Activated CD8-positive, alpha-beta memory T cell treated with anti-CD3 and anti-CD28 coated beads for 48 hours (primary cell): Measurements from ENCODE around the gene DCDC2.
"Not testable (repeated sequence)": the region's sequence is repeated elsewhere in the genome, so short reads cannot be mapped to it uniquely, and the experiment has no call there.

Source experiments
- DNase-seq, 3 experiments: peaks; one replicate each; pipeline ENCODE4 v3.0.0-alpha.2; 2020; ENCODE audit warnings: low read depth in 2 of 3, low spot score in 2 of 3

DCDC2 gene

DNA sequence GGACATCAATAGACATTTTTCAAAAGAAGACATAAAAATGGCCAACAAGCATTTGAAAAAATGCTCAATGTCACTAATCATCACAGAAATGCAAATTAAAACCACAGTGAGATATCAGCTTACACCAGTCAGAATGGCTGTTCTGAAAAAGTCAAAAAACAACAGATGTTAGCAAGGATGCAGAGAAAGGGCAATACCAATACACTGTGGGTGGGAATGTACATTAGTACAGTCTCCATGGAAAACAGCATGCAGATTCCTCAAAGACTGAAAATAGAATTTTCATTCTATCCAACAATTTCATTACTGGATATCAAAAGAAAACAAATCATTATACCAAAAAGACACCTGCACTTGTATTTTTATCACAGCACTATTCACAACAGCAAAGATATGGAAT is 85.3 kb downstream of the DCDC2 start:
- no peak for DNase-seq

DNA sequence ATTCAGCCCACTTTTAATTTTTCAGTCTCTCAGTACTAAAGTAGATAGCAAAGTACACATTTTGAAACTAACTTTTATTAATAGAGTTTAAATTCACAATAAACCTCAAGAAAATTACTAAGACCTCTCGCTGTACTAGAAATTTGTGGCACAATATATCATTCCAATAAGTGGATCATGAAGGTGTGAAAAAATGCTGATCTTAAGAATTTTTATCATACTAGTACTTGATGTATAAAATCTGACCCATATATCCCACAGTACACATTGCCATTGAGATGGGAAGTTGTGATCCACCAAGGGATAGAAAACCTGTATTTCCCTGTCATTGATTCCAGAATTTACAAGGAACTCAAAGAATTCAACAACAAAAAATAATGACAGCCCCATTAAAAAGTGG is 85.7 kb downstream of the DCDC2 start:
- no peak for DNase-seq

DNA sequence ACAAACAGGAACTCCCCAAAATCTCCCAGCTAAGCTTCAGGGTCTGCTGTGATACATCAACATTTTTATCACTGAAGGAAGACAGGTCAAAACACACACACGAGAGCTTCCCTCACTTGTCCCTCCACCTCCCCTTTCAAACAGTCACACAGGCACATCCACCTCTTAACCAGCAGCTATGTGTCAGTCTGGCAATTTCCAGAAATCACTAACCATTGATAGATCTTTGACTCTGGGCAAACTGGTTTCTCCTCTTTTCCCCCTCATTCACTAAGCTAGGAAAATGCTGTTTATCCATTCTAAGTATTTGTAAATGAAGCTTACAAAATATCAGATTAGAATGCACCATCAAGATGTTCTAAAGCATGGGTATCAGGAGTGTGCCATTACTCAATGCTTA is 87.8 kb downstream of the DCDC2 start:
- no peak for DNase-seq

DNA sequence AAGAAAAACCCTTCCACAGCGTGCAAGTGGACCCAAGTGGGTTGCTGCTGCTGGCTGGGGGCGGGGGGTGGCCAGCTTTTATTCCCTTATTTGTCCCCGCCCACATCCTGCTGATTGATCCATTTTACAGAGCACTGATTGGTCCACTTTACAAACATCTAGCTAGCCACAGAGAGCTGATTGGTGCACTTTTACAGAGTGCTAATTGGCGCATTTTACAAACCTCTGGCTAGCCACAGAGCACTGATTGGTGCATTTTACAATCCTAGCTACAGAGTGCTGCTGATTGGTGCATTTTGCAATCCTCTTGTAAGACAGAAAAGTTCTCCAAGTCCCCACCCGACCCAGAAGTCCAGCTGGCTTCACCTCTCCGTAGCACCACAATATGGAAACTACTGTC is 99.6 kb downstream of the DCDC2 start:
- DNase-seq: not testable (repeated sequence)

DNA sequence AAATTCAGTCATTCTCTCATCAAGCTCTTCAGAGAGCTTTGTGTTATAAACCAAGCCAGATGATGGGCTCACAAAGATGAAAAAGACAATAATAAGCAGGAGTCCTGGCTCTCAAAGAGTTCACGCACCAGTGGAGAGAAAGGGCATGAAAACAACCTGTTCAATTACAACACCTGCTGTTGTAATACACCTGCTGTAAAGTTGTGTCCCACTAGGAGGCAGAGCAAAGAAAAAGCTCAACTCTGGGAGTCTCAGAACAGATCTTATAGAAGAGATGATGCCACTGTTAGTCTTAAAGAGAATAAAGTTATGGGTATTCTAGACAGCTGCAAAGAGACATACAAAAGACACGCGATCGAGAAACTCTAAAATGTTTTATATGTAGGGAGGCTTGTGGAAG is 100.6 kb downstream of the DCDC2 start:
- no peak for DNase-seq

DNA sequence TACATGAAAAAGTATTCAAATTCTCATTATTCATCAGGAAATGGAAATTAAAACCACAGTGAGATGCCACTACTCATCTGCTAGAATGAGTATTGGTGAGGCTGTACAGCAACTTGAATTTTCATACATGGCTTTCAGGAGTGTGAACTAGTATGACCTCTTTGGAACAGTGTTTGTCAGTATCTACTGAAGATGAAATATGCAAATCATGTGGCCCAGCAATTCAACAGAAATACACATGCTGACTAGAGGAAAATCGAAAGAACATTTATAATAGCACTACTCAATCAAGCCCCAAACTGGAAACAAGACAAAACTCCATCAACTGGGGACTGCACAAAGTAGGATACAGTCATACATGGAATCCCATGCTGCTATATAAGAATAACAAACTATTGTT is 102.2 kb downstream of the DCDC2 start:
- no peak for DNase-seq

DNA sequence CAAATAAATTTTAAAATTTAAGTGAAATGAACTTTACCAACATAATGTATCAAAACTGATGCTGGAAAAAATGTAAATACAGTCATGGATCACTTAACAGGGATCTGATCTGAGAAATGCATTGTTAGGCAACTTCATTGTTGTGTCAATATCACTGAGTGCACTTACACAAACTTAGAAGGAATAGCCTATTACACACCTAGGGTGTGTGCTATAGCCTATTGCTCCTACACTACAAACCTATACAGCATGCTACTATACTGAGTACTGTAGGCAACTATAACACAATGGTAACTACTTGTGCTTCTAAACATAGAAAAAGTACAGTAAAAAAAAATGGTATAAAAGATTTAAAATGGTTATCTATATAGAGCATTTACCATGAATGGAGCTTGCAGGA is 104.5 kb downstream of the DCDC2 start:
- DNase-seq: no peak

DNA sequence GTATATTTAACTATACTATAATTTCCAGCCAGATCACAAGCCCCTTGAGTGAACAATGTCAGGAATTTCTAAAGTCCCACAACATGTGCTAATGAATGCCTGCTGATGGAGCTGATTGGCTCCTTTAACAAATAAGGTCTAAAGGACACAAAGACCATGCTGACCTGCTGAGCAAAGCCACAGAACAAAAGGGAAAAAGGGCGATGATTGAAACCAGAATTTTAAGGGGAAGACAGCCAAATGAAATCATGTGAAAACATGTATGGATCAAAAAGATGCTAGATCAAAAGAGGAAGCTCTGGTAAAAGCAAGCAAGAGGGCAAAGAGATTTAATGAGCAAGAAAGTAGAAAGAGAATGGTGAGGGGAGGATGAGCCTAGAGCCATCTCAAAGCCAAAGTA is 105.6 kb downstream of the DCDC2 start:
- no peak for DNase-seq

DNA sequence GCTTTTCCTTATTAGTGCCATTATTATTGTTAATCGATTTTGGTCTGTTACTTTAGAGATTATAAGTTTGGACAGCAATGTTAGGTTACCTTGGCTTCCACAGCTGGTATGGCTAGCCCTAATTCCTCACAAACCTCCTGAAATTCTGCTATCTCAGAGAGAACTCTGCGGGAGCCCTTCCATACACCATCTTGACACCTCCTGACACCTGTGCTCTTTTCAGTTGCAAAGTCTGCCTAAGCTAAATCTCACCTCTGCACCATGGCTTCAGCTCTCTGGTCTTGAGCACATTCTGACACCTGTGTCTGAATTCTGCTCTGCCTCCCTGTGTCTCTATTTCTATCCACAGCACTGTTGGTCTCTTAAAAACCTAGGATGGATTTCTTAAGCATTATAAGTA is 106.5 kb downstream of the DCDC2 start:
- no peak for DNase-seq

DNA sequence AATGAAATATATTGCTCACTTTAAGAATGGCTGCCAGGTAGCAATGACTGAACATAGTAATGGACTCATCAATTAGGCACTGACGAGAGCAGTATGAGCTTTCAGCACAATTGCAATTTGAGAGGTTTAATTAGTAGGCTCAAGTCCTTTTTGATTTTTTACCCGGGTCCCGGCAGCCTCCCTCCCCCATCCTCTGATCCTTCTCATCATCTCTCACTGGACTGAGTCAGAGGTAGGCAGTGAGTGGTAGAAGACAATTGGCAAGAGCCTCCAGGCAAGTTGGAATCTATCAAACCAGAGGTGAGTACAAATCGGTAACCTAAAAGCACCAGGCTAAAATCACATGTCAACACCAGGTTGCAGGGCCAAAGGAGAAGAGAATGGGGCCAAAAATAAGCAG is 107.9 kb downstream of the DCDC2 start:
- DNase-seq: no peak

DNA sequence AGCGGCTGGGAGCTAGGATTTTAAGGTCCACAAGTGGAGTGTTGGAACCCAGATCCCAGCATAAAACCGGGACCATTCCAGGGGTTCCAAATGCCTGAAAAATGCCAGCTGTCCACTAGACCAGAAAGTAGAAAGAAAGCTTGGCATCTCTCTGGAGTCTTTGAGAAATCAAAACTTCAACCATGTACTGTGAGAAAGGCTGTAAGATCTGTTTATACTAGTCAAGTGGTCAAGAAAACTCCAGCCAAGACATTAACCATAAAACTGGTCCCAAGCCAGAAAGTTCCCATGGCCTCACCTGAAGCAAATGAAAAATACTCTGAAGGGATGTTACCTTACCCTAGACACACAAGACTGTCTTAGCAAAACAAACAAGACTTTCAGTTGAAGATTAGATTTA is 112.6 kb downstream of the DCDC2 start:
- DNase-seq: no peak

DNA sequence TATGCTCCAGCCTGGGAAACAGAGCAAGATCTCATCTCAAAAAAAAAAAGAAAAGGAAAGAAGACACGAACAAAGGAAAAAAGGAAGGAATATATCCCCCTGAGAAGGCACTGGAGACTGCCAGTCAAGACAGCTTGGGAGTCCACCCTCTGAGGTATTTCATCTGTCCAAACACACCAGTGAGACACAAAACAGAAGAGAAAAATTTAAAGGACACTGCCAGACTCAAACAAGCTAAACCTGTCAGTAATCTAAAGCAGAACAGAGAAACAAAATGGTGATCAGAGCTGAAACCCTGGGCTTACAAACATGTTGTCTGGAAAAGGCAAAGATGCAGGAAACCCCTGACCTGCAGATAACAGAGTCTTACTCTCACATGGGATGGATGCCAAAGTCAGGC is 114.9 kb downstream of the DCDC2 start:
- DNase-seq: no peak

DNA sequence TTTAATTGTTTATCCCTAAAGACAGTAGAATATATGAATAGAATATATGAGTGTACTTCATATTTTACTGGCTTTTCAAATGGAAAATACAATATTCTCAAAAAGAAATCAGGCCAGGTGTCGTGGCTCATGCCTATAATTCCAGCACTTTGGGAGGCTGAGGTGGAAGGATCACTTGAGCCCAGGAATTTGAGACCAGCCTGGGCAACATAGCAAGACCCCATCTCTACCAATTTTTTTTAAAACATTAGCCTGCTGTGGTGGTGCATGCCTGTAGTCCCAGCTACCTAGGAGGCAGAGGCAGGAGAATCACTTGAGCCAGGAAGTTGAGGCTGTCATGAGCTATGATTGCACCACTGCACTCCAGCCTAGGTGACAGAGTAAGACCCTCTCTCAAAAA is 116.1 kb downstream of the DCDC2 start:
- DNase-seq: not testable (repeated sequence)

DNA sequence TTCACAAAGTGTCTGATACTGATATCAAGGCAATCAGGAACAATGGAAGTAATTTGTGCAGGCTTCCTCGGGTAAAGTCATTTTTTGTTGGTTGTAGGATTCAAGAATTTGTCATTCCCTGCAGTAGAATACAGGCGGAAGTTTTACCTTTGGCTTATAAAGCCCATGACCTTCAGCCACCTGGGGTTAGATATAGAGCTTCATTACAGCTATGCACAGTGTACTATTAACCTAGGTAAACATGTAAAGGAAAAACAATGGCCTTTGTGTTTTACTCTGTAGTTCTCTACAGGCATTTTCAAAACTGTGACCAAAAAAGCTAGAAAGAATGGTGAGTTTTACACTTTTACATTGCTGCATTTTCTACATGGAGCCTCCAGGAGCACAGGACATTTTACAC is 116.9 kb downstream of the DCDC2 start:
- no peak for DNase-seq

DNA sequence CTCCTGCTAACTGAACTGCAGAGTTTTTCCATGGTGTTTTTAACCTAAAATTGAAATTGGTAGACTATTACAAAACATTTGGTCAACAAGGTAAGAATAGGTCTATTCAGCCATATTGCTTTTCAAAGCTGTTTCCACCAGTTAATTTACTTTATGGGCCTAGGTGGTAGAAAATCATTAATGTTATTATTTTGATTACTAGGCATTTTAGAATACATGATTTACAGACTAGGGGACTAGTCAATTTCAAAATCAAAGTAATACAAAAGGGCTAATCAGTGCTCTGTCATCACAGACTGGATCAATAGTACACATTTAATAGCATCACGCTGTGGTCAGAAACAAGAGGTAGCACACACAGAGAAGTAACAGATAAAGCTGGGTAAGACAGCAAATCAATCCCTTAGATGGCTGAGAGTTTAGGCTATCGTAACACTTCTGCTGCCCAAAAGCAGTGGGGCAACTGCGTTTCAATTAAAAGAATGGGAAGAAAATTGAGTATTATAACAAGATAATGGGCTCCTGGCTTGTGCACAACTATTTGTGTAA is 117.4 kb downstream of the DCDC2 start:
- no peak for DNase-seq

DNA sequence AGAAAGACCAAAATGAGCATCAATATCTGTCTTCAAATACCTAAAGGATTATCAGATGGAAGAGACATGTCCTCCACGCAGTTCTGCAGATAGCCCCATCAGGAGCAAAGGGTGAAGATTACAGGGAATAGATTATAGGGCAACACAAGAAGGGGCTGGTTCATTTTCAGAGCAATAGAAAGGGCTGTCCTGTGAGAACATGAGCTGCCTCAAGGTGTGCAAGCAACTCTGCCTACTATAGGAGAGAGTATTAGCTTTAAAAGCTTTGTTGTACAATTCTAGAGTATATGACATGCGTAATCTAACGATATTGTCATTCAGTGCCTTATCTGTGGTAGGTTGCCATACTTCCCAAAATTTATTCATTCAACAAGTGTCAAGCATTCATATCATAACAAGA is 119.2 kb downstream of the DCDC2 start:
- no peak for DNase-seq

DNA sequence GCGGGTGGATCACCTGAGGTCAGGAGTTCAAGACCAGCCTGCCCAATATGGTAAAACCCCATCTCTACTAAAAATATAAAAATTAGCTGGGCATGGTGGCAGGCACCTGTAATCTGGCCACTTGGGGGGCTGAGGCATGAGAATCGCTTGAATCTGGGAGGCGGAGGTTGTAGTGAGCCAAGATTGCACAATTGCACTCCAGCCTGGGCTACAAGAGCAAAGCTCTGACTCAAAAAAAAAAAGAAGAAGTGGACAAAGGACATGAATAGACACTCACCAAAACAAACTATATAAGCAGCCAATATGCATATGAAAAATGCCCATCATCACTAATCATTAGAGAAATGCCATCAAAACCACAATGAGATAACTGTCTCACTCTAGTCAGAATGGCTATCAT is 121.1 kb downstream of the DCDC2 start:
- not testable (repeated sequence) for DNase-seq

DNA sequence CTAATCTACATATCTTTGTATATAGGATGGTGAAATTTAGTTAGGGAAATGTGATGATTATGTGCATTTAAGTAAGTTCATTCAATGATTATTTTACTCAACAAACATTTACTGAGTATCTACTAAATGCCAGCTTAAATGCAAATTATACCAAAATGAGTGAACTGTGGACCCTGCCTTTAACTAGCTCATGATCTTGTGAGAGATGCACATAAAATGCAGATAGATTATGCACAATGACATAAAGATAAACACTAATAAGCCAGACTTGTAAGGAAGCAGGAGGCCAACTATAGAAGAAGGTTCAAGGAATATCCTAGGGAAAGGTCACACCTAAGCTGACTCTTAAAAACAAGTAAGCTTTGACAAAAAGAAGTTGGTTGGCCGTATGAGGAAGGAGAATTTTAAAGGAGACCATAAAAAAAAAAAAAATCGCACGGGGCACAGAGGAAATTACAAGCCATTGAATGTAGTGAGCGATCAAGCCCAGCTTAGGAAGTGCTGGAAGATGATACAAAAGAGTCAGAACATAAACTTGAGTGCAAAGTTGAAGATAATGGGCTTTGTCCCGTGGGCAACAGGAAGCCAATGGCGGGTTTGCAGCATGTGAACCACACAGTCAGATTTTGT is 123.9 kb downstream of the DCDC2 start:
- DNase-seq: no peak

DNA sequence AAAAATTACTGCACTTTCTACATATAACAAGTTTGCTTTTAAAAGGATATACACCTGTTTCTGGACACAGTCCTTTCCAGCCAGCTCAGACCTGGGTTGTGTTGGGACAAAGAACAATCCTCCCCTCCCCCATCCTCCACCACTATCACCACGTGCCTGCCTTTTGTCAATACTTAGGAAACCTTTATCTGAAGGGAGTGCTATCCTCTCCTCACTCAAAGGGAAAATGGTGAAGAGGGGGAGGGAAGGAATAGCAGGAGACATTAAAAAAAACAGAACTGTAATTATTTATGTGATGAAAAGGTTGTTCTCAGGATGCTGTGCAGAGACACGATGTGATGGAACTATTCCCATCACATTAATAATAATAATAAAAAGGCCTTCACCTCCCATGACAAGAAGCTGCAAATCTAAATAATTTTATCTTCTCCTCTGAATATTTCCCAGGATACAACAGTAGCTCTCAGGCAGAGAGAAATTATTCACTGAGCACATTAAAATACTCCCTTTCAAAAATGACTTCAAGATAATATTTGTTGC is 126.4 kb downstream of the DCDC2 start:
- no peak for DNase-seq

DNA sequence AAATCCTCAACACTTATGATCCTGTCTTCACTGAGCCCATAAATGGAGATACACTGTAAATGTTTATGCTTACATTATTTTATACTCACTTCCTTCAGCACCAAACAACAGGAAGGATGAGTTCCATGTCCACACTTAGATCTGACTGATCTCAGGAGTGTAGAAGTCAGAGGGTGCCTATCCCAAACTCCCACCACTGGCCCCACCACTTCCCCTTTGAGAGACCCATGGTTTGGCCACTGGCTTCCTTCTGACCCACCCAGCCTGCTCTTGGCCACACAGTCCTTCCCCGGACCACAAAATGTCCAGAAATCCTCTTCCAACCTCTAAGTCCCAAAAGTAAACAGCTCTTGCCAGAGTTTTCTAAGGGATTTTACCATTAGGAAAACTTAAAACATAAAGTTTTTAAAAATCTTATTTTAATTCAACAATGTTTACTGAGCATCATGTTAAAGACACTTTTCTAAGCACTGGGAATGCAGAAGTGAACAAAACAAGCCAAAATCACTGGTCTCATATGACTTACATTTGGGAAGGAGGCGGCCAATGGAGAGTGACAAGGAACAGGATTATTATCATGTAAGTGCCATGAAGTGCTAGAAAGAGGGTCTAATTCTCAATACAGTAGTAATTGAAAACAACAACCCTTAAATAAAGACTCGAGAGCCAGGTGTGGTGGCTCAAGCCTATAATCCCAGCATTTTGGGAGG is 128.0 kb downstream of the DCDC2 start:
- DNase-seq: no peak

DNA sequence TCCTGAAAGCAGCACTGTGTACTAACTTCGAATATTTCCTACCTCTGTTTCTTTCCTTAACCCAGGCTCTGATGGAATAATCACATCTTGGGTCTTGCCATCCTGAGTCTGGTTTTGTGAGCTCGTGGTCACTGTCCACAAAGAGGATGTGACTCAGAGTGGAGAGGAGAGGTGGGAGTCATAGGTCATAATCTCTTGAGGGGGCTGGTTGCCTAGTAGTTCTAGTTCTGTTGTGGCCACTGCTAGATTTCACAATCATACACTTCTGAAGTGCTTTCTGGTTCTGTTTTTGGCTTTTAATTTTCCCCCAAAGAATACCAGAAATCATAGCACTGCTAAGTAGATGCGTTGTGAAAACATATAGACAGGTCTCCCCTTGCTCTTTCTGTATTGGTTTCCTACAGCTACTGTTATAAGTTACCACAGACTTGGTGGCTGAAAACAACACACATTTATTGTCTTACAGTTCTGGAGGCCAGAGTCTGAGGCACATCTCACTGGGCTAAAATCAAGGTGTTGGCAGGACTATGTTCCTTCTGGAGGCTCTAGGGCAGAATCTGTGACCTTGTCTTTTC is 129.1 kb downstream of the DCDC2 start:
- DNase-seq: no peak

DNA sequence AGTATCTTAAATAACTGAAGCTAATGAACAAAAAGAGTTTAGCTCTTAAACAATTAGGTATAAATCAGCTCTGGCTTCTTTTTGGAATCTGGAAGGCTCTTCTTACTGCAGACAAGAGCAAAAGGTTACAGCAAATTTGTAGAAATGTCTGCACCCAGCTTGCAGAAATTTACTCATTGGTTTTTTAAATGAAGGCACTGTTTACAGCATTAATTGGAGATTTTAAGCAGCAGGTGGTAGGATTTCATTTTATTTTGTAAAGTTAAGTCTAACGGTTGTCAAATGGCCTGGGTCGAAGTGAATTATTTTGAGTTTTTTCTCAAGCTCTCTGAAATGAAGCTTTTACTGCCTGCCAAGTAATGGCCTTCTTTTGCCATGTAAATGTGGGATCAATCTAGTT is 129.7 kb downstream of the DCDC2 start:
- DNase-seq: no peak
